GM21423 (cell line): ENCODE data around the gene PAQR5.
"Not testable (repeated sequence)": the region's sequence is repeated elsewhere in the genome, so short reads cannot be mapped to it uniquely, and the experiment has no call there.

Experiments used
- ATAC-seq: cut with Tn5 transposase; IDR thresholded peaks from one replicate; pipeline ENCODE4 v1.9.1; 2021; ENCODE audit warnings: mild to moderate bottlenecking, moderate library complexity; ENCODE audit not compliant: unreplicated experiment

The PAQR5 gene

GRCh38 chr15:69314736-69315135 is 16.0 kb downstream of the PAQR5 start:
- no peak for ATAC-seq

- no peak for ATAC-seq
These were observed 16.8 kb downstream of the PAQR5 start for GRCh38 chr15:69315402-69316110.

GRCh38 chr15:69316291-69316690 is 17.6 kb downstream of the PAQR5 start:
- ATAC-seq = no peak

GRCh38 chr15:69317392-69317841 is 18.7 kb downstream of the PAQR5 start:
- no peak for ATAC-seq

- no peak for ATAC-seq
These were observed 19.3 kb downstream of the PAQR5 start for GRCh38 chr15:69318033-69318432.

- no peak for ATAC-seq
These were observed 21.0 kb downstream of the PAQR5 start for GRCh38 chr15:69319384-69320375.

GRCh38 chr15:69320977-69321554 is 22.4 kb downstream of the PAQR5 start:
- no peak for ATAC-seq

GRCh38 chr15:69323893-69324430 is 25.2 kb downstream of the PAQR5 start:
- ATAC-seq = no peak

- ATAC-seq = no peak
These were observed 25.9 kb downstream of the PAQR5 start for GRCh38 chr15:69324565-69324964.

GRCh38 chr15:69325456-69325971 is 26.8 kb downstream of the PAQR5 start:
- ATAC-seq = no peak

- no peak for ATAC-seq
These were observed 29.4 kb downstream of the PAQR5 start for GRCh38 chr15:69328080-69328479.

- ATAC-seq = no peak
These were observed 30.0 kb downstream of the PAQR5 start for GRCh38 chr15:69328739-69329138.

- ATAC-seq = no peak
These were observed 38.4 kb downstream of the PAQR5 start for GRCh38 chr15:69337138-69337537.

GRCh38 chr15:69338535-69339213 is 40.0 kb downstream of the PAQR5 start:
- no peak for ATAC-seq

- ATAC-seq = not testable (repeated sequence)
These were observed 40.5 kb downstream of the PAQR5 start for GRCh38 chr15:69339214-69339543.

GRCh38 chr15:69340243-69340900 is 41.7 kb downstream of the PAQR5 start:
- ATAC-seq = no peak

- ATAC-seq = no peak
These were observed 42.6 kb downstream of the PAQR5 start for GRCh38 chr15:69341356-69341755.

GRCh38 chr15:69342460-69343076 is 43.9 kb downstream of the PAQR5 start:
- no peak for ATAC-seq

GRCh38 chr15:69343133-69343532 is 44.4 kb downstream of the PAQR5 start:
- no peak for ATAC-seq

GRCh38 chr15:69344238-69344637 is 45.5 kb downstream of the PAQR5 start:
- ATAC-seq = no peak
